H4 (cell line): Measurements from ENCODE around the gene TWNK. TPM values are rescaled to one million over a fixed set of nuclear protein-coding genes. Genes with fewer than 3 reads are reported as not detected.
"Not testable (repeated sequence)": the region's sequence is repeated elsewhere in the genome, so short reads cannot be mapped to it uniquely, and the experiment has no call there.

Source experiments
- DNase-seq: peaks from one replicate; pipeline ENCODE4 v3.0.0-alpha.2; 2015; ENCODE audit warnings: low spot score
- total RNA-seq: library from RNA; depleted of rRNA; stranded (reverse); fragments of >200 nt; shearing (Covaris generic); gene quantifications from 2 replicates; pipeline ENCODE4 v1.2.3, GENCODE V29; 2014

The TWNK gene
- total RNA-seq, 1 experiment from 2014 or later: 8.0 TPM

DNA sequence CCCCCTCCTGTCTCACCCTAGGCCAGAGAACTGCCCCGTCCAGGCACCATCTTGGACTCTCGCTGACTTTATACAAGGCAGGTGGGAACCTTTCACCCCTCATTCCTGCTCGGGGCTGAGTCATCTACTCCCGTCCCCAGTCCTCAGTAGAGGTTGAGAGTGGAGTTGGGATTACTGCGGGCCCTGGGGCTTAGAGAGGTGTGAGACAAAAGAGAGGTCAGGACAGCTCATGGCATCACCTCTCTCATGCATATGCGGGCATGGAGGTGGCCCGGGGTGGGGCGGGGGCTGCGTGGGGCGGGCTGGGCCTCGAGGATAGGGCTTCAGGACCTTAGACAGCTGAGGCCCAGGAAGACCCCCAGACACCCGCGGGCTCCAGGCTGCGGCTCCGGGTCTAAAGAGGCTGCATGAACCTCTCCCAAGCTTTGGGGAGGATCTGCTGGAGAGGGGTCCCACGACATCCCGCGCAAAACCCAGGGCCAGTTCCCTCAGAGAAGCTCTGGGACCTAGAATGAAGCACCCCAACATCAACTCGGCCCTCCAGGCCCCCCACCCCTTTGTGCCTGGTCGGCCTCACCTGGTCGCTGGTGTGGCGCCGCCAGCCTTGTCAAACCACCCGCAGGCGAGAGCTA, 43.3 kb downstream of the TWNK start:
- no peak for DNase-seq

GRCh38 chr10:101031128-101031795, 43.9 kb downstream of the TWNK start, which contains the start of the genes PDZD7 and SFXN3:
Gene PDZD7 (minus strand): TSS chr10:101031129. CDS start chr10:101030219, 910 bp downstream.
Gene SFXN3 (plus strand): TSS chr10:101031234. CDS start chr10:101034695, 3,461 bp downstream.
- peak; percentile 77 for DNase-seq

DNA sequence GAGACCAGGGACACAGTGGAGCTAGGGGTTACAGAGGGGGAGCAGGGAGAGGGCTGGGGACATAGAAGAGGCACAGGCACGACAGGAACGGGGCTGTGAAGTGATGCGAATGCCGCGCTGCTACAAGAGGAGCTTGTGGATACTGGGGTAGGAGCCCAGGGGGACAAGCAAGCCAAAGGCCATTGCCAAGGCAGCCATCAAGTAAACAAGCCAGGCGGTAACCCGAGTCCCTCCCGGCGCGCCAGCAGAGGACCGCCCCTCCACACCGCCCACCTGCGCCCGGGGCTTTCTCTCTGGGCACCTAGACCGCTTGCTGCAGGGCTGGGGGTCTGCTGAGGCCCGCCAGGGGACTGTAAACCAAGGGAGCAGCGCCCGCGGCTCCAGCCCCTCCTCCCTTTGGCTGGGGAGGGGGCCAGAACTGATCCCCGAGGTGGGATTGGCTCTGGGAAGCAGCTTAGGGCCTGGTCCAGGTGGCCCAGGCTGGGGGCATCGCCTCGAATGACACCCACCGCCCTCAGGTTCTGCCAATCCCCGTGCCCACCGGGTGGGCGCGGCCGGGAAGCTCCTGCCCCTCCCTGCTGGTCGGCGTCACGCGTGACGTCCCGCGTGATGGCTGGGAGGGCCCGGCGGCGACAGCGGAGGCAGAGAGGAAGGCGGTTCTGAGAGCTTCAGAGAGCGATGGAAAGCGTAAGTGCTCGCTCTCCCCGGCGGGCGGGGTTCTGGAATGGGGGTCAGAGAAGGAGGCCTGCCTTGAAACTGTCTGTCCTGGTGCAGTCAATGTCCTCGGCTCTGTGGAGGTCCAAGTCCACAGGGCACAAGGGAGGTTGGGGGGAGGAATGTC, 44.7 kb downstream of the TWNK start:
- DNase-seq: peak; percentile 60

DNA sequence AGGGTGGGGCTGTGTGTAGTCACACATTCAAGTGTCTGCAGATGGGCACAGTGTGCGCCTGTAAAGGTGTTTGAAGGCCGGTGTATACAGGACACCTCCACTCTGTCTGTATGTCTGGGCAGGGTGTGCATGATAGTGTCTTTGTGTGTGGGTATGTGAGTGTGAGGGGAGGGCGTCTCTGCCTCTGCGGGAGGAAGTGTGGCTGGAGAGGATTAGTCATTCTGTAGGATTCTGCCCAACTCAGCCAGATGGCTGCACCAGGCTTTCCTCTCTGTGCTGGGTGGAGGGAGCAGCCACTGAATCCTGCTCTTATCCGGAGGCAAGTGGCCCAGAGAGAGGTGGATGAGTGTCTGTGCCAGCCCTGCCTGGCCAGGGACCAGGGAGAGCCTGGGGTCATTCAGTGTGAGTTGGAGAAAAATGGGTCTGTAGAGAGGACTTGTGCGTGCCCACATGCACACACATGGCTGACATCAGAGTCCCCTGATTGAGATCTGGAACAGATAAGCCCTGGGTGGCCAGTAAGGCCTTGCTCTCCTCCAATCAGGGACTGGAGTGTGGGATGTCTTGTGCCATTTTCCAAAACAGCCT, 45.4 kb downstream of the TWNK start:
- peak; percentile 91 for DNase-seq

DNA sequence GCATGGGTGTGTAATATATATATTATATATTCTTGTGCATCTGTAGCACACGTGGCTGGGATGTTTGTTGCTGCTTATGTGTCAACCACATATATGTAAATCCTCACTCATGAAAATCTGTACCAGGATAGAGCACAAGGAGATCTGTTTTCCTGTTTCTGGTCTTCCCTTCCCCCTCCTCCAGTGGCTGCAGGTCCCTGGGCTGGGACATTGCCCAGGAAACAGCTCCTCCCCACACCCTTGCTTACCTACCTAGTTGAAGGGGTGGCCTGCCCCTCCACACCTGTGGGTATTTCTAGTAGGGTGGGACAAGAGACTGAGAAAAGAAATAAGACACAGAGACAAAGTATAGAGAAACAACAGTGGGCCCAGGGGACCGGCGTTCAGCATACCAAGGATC, 45.9 kb downstream of the TWNK start:
- no peak for DNase-seq

DNA sequence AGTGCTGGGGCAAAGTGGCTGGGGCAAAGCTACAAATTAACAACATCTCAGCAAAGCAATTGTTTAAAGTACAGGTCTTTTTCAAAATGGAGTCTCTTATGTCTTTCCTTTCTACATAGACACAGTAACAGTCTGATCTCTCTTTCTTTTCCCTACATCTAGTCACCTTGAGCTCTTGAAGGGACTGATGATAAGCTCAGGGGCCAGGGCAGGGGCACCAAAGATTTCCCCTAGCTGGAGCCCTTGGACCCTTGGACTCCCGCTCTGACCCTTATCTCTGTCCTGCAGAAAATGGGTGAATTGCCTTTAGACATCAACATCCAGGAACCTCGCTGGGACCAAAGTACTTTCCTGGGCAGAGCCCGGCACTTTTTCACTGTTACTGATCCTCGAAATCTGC, 47.1 kb downstream of the TWNK start:
- DNase-seq: not testable (repeated sequence)

DNA sequence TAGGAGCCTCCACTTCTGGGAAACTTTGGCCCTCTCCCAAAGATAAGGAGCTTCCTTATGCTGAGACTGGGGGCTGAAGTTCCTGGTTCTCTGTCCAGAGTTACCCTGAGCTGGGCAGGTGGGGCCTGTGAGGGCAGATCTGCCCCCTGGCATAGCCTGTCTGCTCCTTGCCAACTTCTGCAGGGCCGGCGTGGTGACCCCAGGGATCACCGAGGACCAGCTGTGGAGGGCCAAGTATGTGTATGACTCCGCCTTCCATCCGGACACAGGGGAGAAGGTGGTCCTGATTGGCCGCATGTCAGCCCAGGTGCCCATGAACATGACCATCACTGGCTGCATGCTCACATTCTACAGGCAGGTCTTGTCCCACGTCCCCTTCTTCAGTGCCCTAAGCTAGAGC, 48.0 kb downstream of the TWNK start:
- no peak for DNase-seq

DNA sequence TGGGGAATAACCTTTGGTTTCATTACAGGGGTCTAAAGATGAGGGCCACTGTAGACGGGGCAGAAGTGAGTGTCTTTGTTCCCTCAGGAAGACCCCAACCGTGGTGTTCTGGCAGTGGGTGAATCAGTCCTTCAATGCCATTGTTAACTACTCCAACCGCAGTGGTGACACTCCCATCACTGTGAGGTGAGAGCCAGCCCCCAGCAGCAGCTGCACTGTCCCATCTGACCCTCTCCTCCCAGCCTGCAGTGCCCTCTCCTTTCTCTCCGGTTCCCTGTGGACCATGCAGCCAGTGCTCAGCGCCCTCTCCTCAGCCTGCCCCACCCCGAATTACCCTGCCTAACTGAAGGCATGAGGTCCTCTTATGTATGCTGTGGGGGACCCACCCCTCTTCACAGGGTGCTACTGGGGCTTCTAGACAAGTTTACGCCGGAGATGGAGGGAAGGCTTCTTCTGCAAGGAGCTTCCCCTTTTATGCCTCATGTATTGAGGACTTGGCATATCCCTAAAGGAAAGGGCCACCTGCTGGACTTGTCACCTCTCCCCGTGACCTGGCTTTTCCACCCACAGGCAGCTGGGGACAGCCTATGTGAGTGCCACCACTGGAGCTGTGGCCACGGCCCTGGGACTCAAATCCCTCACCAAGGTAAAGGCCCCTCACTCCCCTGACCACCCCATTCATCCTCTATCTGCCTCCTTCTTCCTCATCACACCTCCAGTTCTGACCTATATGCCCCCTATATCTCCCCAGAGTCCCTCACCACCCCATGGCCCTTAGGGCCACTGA, 48.8 kb downstream of the TWNK start:
- DNase-seq: no peak

DNA sequence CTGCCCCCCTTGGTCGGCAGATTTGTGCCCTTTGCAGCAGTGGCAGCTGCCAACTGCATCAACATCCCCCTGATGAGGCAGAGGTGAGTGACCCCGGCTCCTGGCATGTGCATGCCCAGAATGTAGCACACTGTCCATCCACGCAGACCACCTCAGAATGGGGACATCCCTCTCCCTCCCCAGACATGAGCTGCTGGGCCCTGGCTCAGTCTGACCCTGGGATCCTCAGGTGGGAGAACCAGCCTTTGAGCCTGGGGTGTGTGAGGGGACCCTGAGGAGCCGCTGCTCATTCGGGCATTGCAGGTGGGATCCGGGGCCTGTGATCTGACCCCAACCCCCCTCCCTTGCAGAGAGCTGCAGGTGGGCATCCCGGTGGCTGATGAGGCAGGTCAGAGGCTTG, 49.4 kb downstream of the TWNK start:
- no peak for DNase-seq

- no peak for DNase-seq
These were observed 51.1 kb downstream of the TWNK start for GRCh38 chr10:101038484-101038883.

DNA sequence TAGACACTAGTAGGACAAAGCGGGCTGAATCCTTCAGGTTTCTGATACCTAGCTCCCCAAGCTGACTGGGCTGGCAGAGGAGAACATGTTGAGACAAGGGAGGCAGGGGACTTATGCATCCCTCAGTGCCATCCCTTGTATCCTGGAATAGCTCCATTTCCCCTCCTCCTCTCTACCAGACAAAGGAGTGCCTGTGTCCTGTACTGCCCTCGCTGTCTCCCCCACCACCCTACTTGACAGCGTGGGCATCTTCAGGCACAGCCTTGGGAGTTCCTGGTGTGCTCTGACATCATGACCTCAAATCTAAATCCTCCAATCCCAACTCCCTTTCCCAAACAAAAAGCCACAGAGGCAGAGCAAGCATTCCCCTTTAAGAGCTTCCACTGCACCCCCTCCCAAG, 52.7 kb downstream of the TWNK start:
- DNase-seq: no peak

GRCh38 chr10:101040851-101041250, 53.5 kb downstream of the TWNK start:
- DNase-seq: no peak

- peak; percentile 82 for DNase-seq
These were observed 54.0 kb downstream of the TWNK start for GRCh38 chr10:101041252-101041761.

GRCh38 chr10:101042118-101042517, 54.8 kb downstream of the TWNK start:
- DNase-seq: no peak

- DNase-seq: peak; percentile 98
These were observed 55.5 kb downstream of the TWNK start for GRCh38 chr10:101042667-101043362.

- DNase-seq: no peak
These were observed 56.0 kb downstream of the TWNK start for GRCh38 chr10:101043363-101043707.
